Parathyroid adenoma (tissue), 2 donors: ENCODE measurements around the gene P4HA1.

Source experiments
- H2AFZ ChIP-seq: fragments of 300-600 bp; sonication (generic); one replicate; pipeline ENCODE4 v1.7.0; 2017; ENCODE audit warnings: antibody characterized with exemption, mild to moderate bottlenecking
- H3K27ac ChIP-seq: fragments of 300-600 bp; sonication (generic); one replicate; pipeline ENCODE4 v1.7.0; 2017
- H3K27me3 ChIP-seq: fragments of 300-600 bp; sonication (generic); one replicate; pipeline ENCODE4 v1.7.0; 2017; ENCODE audit warnings: low read length; ENCODE audit not compliant: control insufficient read depth, insufficient read depth
- H3K36me3 ChIP-seq: fragments of 300-600 bp; sonication (generic); one replicate; pipeline ENCODE4 v1.7.0; 2017; ENCODE audit warnings: low read length; ENCODE audit not compliant: control insufficient read depth, insufficient read depth
- H3K4me1 ChIP-seq: fragments of 300-600 bp; sonication (generic); one replicate; pipeline ENCODE4 v1.7.0; 2017; ENCODE audit warnings: control low read depth
- H3K4me2 ChIP-seq: fragments of 300-600 bp; sonication (generic); one replicate; pipeline ENCODE4 v1.7.0; 2017; ENCODE audit warnings: low read length
- H3K4me3 ChIP-seq: fragments of 300-600 bp; sonication (generic); one replicate; pipeline ENCODE4 v1.7.0; 2017; ENCODE audit warnings: low read depth, low read length
- H3K79me2 ChIP-seq: fragments of 300-600 bp; sonication (generic); one replicate; pipeline ENCODE4 v1.7.0; 2017; ENCODE audit warnings: control low read depth
- H3K9ac ChIP-seq: fragments of 300-600 bp; sonication (generic); one replicate; pipeline ENCODE4 v1.7.0; 2017; ENCODE audit warnings: mild to moderate bottlenecking
- H3K9me3 ChIP-seq: fragments of 300-600 bp; sonication (generic); one replicate; pipeline ENCODE4 v1.7.0; 2017; ENCODE audit warnings: low read length; ENCODE audit not compliant: control insufficient read depth
- CTCF ChIP-seq: fragments of 300-600 bp; sonication (generic); IDR thresholded peaks from one replicate; pipeline ENCODE4 v1.7.0; 2017; ENCODE audit warnings: antibody characterized with exemption, mild to moderate bottlenecking
- donor health status: primary hyperparathyroidism.

P4HA1 gene

DNA sequence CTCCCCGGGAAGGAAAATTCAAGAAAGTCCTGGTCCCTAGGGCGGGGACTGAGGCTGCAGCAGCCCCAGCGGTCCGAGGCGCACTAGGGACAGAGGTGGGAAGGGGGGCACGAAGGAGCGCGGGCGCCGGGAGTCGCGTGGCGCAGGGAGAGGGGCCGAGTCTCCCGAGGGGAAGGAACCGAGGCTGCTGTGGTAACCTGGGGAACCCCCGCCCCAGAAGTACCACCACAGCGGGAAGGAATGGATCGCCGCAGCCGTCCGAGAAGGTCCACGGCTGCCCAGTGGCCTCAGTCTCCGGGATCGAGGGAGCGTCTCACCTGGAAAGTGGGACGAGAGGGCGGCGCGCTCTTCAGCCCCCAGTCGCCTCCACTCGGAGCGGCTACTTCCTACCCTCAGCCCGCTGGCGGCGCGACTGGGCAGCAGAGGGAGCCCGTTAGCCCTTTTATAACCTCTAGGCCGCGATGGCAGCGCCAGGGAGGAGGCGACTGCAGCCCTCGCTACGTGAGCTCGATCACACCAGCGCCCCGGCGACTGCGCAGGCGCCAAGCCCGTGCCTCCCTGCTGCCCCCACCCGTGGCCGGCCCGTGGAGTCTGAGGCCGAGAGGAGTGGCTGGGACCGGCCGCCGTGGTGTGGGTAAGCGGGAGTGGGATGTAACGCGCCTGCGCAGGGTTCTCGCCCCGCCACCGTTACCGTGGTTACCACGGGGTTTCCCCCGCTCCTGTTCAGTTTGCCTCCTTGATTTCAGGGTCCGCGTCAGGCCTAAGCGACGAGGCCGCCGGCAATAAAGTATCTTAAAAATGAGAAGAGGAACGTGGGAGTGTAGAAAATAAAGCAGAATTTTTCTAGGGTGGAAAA is at the start of gene P4HA1:
P4HA1 (minus strand) TSS at position 418 of the 856 bp plus-strand sequence. CDS start 21,983 bp downstream, outside the sequence.
- no peaks in the 10 kb centered on the region for H3K9me3 ChIP-seq
- H3K36me3 ChIP-seq, result no peaks in the 10 kb centered on the region
- TF ChIP-seq CTCF, result peak; percentile 86
- H3K79me2 ChIP-seq, result peaks cover 5% of the 10 kb centered on the region
- peak within 1 kb of the TSS; percentile 11 for H3K9ac ChIP-seq
- no peaks in the 10 kb centered on the region for H3K4me1 ChIP-seq
- peak within 1 kb of the TSS; percentile 70 for H2AFZ ChIP-seq
- peak within 1 kb of the TSS; percentile 83 for H3K4me2 ChIP-seq
- no peaks in the 10 kb centered on the region for H3K27me3 ChIP-seq
- H3K4me3 ChIP-seq, result peak within 1 kb of the TSS; percentile 77
- peak within 1 kb of the TSS; percentile 66 for H3K27ac ChIP-seq

DNA sequence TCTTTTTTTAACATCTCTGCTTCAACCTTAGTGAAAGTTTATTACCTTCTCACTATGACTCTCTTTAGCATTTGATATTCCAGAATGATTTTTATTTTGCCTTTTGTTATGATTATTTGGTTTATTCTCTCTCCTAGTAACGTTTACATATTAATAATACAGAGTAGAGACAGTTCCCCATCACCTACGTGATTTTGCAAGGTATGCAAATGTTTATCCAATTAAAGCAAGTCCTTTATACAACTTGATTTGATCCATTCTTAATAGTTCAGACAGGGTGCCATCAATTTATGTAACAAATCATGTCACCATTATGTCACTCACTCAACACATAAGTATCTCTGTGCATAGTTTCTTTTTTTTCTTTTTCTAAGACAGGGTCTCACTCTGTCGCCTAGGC is 44.9 kb upstream of the P4HA1 start:
- Histone ChIP-seq H3K27ac (no peak overlapping the region), H3K79me2 (peaks cover 2% of the 10 kb centered on the region), H3K4me2 (no peak overlapping the region), H3K4me1 (no peaks in the 10 kb centered on the region), H3K36me3 (no peaks in the 10 kb centered on the region), H3K4me3 (no peak overlapping the region), H2AFZ (no peak overlapping the region), H3K9ac (no peak overlapping the region), H3K27me3 (no peaks in the 10 kb centered on the region), H3K9me3 (no peaks in the 10 kb centered on the region)
- TF ChIP-seq CTCF, result no peak

DNA sequence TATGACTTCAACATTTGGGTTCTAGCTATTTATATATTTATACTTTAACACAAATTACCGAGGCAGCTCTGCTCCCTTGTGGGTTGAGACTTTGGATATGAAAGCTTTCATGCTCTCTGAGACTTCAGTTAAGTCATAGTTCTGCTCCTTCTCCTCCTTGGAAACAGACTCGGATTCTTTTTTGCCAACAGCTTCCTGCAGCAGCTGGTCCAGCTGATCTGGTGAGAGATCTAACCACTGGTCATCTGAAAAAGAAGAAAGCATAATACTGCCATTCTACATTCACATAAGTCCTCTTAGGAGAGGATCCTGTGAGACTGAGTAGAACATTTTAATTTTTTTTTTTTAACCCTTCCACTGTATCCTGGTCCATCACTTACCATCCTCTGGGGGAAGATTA is 42.6 kb upstream of the P4HA1 start:
- Histone ChIP-seq H3K27me3 (no peaks in the 10 kb centered on the region), H2AFZ (no peak overlapping the region), H3K9me3 (no peaks in the 10 kb centered on the region), H3K4me1 (no peaks in the 10 kb centered on the region), H3K36me3 (no peaks in the 10 kb centered on the region), H3K9ac (no peak overlapping the region), H3K4me2 (no peak overlapping the region), H3K79me2 (no peaks in the 10 kb centered on the region), H3K4me3 (no peak overlapping the region), H3K27ac (no peak overlapping the region)
- no peak for TF ChIP-seq CTCF

DNA sequence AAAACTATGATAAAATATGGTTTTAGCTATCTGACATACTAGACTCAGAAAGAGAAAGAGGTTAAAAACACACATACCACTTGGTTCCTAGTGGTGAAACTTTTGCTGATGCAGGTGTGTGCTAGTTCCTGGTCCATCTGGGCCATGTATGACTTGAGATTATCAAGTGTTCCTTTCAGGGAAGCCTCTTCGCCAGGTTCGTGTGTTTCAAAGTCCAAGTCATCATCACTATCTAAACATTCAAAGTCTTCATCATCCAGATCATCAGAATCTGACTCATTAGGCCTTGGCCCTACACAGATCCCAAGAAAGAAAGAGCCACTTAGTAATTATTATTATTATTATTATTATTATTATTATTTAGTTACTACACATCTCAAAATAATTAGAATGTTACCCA is 40.0 kb upstream of the P4HA1 start:
- no peaks in the 10 kb centered on the region for H3K9me3 ChIP-seq
- H3K27ac ChIP-seq, result no peak overlapping the region
- no peaks in the 10 kb centered on the region for H3K4me1 ChIP-seq
- no peak overlapping the region for H3K4me2 ChIP-seq
- no peak overlapping the region for H3K4me3 ChIP-seq
- H3K79me2 ChIP-seq, result no peaks in the 10 kb centered on the region
- H3K36me3 ChIP-seq, result no peaks in the 10 kb centered on the region
- H3K9ac ChIP-seq, result no peak overlapping the region
- no peaks in the 10 kb centered on the region for H3K27me3 ChIP-seq
- TF ChIP-seq CTCF, result no peak
- no peak overlapping the region for H2AFZ ChIP-seq

- no peak overlapping the region for H2AFZ ChIP-seq
- no peaks in the 10 kb centered on the region for H3K4me1 ChIP-seq
- H3K79me2 ChIP-seq, result no peaks in the 10 kb centered on the region
- TF ChIP-seq CTCF, result no peak
- H3K27ac ChIP-seq, result no peak overlapping the region
- no peaks in the 10 kb centered on the region for H3K27me3 ChIP-seq
- H3K4me3 ChIP-seq, result no peak overlapping the region
- H3K9ac ChIP-seq, result no peak overlapping the region
- no peak overlapping the region for H3K4me2 ChIP-seq
- no peaks in the 10 kb centered on the region for H3K36me3 ChIP-seq
- H3K9me3 ChIP-seq, result no peaks in the 10 kb centered on the region
These were observed 38.1 kb upstream of the P4HA1 start for GRCh38 chr10:73134727-73135126.
